Panc1 (cell line): Measurements from ENCODE around the gene MED23.

Experiments used
- POLR2AphosphoS5 ChIP-seq: IDR thresholded peaks from 2 replicates; pipeline ENCODE4 v1.6.1; 2012; ENCODE audit warnings: mild to moderate bottlenecking, low read depth, low read length, moderate library complexity
- REST ChIP-seq, 2 experiments: IDR thresholded peaks; 2 replicates each; pipeline ENCODE4 v1.6.1; 2011 to 2012; ENCODE audit warnings: low read depth in 2 of 2, control low read depth in 1 of 2, low read length in 1 of 2, mild to moderate bottlenecking in 1 of 2, moderate library complexity in 1 of 2; ENCODE audit not compliant: insufficient read depth in 1 of 2
- SIN3A ChIP-seq: IDR thresholded peaks from 2 replicates; pipeline ENCODE4 v1.6.1; 2012; ENCODE audit warnings: low read depth, mild to moderate bottlenecking, low read length, moderate library complexity, borderline replicate concordance; ENCODE audit not compliant: insufficient read depth
- TCF7L2 ChIP-seq: IDR thresholded peaks from 2 replicates; pipeline ENCODE4 v1.6.1; 2011; ENCODE audit warnings: mild to moderate bottlenecking, low read depth, low read length, inconsistent platforms
- TF ChIP-seq, protein P1 (sequence below): fragments of 450-650 bp; IDR thresholded peaks from 2 replicates; pipeline ENCODE4 v1.5.1; 2017; ENCODE audit warnings: mild to moderate bottlenecking

GRCh38 chr6:131673184-131673583 lies 45.1 kb upstream of the MED23 start:
- TF ChIP-seq, protein P1, sequence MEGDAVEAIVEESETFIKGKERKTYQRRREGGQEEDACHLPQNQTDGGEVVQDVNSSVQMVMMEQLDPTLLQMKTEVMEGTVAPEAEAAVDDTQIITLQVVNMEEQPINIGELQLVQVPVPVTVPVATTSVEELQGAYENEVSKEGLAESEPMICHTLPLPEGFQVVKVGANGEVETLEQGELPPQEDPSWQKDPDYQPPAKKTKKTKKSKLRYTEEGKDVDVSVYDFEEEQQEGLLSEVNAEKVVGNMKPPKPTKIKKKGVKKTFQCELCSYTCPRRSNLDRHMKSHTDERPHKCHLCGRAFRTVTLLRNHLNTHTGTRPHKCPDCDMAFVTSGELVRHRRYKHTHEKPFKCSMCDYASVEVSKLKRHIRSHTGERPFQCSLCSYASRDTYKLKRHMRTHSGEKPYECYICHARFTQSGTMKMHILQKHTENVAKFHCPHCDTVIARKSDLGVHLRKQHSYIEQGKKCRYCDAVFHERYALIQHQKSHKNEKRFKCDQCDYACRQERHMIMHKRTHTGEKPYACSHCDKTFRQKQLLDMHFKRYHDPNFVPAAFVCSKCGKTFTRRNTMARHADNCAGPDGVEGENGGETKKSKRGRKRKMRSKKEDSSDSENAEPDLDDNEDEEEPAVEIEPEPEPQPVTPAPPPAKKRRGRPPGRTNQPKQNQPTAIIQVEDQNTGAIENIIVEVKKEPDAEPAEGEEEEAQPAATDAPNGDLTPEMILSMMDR = no peak
- TF ChIP-seq POLR2AphosphoS5 (no peak), REST (IDR thresholded peaks at IDR 0.05; ENCODE audit: insufficient read depth in 1 of 2, low read depth in 2 of 2, low read length in 1 of 2) (no peak), SIN3A (no peak), TCF7L2 (no peak)
